Islet of Langerhans (tissue), 1 donor: ENCODE measurements around the gene LILRB5.
"Not testable (repeated sequence)": the region's sequence is repeated elsewhere in the genome, so short reads cannot be mapped to it uniquely, and the experiment has no call there.

ENCODE experiments used
- FAIRE-seq: peaks from one replicate; lab custom pipeline; 2011; peaks lifted over from hg19 to GRCh38; lab: Jason Lieb, UNC

The LILRB5 gene

DNA sequence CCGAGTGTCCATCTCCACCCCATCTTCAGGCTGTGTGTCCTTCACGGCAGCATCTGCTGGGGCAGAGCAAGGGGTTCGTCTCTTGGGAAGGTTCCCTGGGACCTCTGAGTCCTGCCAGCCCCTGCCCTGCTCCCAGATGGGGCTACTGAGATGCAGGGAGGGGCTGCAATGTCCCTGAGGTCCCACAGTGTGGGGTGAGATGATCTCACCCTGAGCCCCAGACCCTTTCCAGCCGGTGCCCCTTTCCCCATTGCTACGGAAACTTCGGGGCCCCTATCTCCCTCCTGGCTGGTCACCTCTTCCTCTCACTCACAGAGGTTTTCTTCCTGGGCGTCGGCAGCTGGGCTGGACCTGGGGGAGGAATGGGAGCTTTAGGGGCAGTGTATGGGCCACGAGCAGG is 18.9 kb upstream of the LILRB5 start:
- FAIRE-seq, result no peak

DNA sequence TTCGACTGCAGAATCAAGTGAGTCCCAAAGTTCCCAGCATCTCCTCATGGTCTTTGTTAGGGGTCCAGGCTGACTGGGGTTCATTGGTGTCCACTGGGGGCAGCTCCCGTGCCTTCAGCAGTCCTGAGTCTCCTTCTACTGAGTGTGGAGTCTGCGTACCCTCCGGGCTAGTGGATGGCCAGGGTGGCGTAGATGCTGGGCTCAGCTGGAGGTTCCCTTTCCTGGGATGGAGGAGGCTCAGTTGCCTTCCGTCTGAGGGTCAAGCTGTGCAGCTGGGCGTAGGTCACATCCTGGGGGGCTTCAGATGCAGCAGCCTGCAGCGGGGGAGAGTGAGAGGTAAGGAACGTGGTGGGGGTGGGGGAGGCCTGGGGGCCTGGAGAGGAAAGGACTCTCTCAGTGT is 17.4 kb upstream of the LILRB5 start:
- FAIRE-seq, result not testable (repeated sequence)

DNA sequence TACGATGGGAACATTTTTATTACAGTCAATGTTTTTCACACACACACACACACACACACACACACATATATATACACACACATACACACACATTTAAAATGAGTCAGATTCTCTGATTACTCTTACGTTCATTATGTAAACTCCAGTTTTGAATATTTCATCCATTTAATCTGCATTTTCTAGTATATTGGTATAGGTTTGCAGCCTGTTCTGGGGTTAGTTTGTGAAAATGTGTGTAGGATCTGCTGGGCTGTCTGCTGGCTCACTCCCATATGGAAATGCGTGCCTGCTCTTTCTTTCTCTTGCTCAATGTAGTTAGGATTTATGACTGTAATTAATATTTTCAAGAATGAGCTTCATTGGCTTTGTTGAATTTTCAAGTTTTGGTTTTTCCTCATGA is 16.7 kb upstream of the LILRB5 start:
- FAIRE-seq, result no peak

DNA sequence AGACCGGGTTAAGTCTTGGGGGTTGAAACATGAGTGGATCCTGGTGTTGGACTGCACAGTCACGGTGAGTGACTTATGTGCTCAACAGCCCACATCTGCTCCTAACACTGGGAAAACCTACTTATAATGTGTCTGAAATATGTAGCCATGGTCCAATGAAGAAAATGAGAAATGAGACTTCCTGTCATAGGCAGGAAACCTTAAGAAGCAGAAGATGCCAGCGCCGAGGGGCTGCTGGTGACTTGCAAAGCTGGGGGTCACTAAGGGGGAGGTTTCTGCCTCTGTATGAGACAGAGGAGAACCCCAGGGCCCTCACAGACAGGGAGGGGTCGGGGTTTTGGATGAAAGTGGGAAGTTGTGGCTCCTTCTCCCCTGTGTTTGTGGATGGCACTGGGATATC is 15.1 kb upstream of the LILRB5 start:
- FAIRE-seq, result not testable (repeated sequence)

DNA sequence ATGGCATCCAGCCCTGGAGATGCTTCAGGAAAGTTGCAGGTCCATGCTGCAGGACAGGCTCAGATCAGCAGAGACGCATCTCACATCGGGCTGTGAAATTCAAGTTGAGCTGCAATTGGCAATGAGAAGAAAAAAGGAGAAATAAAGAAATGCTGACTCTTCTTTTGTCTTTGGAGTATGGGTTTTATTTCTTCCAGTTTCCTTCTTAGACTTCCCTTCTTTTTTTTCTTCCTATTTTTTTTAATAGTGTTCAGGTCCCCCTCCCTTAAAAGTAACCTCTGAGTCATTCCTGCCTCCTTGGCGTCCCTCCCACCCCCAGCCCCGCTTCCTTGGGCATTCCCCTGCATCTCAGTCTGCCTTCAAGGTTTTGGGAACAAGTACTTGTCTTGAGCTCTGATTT is 14.5 kb upstream of the LILRB5 start:
- not testable (repeated sequence) for FAIRE-seq

DNA sequence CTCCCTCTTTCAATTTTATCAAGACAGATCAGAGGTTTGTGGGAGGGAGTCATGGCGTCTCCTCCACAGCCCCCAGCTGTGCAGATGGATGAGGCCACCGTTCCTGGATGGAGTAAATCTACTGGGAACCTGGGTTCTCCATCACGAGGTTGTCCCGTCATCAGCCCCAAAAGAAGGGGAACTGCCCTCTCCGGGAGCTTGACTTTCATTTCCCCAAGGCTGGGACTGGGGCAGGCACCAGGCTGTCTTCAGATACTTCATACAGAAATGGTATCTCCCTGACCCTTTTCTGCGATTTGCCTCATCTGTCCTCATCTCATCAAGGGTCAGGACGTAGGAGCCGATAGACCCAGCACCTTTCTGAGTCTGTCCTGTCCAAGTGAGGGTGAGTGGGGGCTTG is 14.0 kb upstream of the LILRB5 start:
- FAIRE-seq, result no peak

DNA sequence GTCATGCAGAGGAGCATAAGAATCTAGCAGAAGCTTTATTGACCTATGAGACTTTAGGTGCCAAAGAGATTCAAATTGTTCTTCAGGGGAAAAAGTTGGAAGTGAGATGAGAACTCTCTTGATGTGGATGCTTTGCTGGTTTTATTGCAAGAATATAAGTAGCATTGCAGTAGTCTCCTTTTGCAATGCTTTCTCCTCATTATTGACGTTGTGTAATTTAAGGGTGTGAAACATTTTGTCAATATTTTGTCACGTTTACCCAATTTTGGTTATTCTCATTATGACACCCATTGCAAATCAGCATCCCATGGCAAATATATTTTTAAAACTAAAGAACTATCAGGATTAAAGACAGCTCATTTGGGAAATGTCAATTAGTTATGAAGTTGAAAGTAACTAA is 11.9 kb upstream of the LILRB5 start:
- FAIRE-seq, result no peak

DNA sequence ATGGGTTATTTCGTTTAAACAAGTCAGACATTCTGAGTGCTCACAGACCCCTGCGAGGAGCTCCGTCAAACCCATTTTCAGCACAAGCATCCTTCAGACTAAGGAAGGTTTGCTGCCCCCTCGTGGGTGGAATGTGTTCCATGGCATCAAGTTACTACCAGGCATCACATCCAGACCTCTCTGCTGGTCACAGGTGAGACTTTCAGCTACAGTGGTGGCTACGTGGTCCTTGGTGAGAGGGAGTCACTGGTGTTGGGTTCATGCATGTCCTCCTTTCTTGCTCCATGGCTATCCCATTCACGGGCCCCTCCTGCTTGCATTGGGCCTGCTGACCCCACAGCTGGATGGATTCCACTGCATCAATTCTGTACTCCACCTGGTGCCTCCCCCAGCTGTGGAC is 9.1 kb upstream of the LILRB5 start:
- no peak for FAIRE-seq

DNA sequence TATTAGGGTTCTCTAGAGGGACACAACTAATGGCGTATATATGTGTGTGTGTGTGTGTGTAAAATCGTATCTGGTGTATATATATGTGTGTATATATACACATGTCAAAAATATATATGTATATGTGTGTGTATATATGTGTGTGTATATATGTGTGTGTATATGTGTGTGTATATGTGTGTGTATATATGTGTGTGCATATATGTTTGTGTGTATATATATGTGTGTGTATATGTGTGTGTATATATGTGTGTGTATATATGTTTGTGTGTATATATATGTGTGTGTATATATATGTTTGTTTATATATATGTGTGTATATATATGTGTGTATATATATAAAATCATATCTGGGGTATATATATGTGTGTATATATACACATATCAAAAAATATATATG is 5.4 kb upstream of the LILRB5 start:
- FAIRE-seq, result no peak

DNA sequence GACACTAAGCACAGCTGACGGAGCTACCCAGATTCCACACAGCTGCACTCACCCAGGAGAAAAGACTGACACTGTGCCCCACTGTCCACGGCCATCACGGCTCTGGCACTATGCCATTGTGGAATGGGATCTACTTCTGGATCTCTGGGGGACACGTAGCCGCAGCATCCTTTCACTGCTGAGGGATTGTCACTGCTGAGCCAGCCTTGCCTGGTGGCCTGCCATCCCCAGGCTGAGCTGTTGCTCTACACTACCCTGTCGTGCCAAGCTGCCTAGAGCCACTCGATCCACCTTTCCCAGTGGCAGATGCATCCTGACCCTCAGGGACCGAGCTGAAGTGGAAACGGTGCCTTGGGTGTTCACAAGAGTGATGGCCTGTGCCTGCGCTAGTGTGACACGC is 5.0 kb upstream of the LILRB5 start:
- no peak for FAIRE-seq

DNA sequence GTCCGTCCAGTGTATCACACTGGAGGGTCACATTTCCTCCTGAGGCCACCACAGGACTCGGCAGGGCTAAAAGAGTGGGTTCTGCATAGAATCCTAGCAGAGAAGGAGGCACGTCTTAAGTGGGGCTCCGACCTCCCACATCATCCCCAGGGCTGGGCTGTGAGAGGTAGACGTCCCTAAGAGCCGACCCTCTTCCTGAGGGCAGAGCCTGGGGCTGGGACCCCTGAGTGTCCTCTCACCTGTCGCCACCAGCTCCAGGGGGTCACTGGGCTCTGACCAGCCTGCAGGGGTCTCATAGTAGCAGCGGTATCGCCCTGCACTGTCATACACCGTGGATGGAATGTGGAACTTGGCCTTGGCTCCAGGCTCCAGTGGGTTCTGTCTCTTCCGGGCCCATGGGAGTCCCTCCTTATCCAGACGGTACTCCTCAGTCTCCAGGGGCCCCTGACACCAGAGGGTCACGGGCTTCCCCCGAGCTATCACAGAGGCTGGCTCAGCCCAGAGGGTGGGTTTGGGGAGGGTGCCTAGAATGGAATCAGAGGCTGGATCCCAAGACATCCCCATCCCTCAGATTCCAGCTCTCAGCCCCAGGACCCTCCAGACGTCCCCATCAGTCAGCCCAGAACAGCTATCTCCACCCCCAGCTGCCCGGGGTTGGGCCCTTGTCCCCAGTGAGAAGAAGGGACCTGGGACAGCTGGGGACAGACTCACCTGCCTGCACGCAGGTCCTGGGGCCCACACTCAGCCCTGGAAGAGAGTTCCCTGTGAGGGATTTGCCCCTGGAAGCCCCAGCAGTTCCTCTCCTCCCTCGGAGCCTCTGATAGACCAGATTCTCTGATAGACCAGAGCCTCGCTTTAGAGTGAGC is 590 bp downstream of the LILRB5 start:
- FAIRE-seq, result no peak

DNA sequence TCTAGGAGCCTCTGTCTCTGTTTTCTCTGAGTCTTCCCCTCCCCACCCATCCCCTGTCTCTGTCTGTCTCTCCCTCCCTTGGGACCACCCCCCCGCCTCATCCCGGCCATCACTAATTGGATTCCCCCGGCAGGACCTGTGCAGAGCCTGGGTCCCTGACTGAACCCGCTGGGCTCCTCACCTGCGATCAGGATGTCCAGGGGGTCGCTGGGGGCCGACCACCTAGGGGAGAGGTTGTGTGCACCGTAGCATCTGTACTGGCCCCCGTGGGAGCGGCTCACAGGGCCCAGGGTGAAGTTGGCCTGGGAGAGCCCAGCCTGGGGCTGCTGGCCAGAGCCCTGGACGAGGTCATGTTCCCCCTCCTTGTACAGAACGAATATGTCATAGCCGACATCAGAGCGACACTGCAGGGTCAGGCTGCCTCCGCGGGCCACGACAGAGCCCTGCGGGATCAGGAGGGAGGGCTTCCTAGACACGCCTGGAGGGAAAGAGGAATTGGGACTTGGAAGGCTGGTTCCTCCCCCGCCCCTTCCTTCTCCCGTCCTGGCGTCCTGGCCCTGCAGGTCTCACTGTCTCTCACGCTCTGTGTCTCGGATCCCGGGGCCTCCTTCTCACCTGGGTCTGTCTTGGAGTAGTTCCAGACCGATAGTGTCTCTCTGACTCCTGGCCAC is 1.8 kb downstream of the LILRB5 start:
- no peak for FAIRE-seq

DNA sequence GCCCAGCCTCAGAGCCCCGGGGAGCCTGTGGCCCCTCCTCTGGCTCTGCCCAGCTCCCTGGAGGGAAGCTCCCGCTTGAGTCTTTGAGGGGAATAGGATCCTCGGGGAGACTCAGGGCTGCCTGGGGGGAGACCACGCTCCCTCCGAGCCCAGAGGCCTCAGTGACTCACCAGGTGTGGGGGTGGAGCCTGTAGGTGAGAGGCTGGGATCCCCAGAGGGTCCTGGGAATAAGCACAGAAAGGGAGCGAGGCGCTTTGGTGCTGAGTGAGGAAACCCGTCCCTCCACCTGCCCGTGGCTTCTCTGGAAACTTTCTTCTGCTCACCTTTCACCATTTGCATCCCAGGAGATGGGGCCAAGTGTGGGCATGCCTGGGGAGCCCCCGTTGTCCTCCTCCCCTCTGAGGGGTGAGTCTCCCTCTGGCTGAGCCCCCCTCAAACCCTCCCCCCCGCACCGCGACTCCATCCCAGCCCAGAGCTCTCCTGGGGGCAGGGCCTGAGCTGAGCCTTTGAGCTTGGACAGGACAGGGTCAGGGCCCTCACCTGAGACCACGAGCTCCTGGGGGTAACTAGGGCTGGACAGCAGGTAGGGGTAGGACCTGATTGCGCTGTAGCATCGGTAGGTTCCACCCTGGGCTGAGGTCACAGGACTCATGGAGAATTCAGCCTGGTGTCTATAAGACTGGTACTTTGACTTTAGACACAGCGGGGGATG is 2.7 kb downstream of the LILRB5 start:
- no peak for FAIRE-seq

DNA sequence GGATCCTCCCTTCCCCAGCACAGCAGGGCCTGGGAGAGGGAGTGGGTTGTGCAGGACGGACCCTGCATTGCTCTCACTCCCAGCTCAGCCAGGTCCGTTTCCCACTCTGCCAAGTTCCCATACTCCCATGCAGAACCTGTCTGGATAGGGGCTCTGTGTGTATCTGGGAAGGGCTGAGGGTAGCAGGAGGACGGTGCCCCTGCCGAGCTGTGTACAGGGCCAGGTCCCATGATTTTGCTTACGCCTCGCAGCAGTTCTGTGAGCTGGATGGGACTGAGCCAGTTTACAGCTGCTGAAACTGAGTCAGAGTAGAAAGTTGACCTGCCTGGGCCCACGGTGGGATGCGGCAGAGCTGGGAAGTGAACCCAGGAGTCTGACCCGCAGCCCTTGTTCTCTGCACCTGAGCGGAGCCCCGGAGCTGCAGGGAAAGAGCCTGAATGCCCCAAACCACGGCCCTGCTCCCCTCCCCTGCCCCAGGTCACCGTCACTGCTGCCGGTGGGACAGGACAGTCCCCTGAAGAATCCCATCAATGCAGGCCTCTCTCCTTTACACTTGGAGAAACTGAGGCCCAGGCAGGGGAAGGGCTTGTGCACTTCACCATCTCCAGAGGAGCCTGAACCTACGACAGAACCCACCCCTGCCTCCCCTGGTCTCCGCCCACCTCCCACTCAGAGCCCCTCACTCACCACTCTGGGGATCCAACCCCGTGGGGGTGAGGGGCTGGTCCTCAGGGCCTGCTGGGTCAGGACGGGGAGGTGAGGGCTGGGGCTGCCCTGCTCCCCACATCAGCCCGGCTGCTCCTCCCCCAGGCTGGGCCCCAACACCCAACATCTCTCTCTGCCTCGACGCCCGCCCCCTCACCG is 3.5 kb downstream of the LILRB5 start:
- FAIRE-seq, result no peak

DNA sequence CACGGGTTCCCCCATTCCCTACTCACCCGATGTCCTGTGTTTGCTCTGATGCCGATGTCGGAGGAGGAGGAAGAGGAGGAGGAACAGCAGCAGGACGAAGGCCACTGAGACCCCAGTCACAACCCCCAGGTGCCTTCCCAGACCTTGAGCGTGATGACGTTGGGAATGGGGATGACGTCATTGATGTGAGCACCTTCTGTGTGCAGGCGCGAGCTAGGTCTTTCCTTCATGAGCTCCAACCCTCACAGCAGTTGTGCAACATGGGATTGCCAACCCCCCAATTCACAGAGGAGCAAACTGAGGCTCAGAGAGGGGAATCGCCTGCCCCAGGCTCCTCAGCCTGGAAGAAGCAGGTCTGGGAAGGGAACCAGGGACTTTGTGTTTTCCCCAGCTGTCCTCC is 4.2 kb downstream of the LILRB5 start:
- no peak for FAIRE-seq

DNA sequence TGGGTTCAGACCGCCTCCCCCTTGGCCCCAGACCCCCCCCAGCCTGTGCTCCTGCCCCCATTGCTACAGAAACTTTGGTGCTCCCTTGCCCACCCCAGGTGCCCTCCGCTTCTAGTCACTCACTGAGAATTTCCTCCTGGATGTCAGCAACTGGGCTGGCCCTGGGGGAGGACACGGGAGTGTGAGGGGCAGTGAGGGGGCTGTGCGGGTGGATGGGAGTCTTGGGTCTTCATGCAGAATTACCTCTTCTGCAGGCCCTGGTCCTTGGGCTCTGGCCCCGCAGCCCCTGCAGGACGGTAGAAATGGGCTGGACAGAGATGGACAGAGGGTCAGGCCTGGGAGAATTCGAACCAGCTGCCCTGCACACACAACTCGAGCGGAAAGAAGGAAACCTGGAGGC is 4.8 kb downstream of the LILRB5 start:
- FAIRE-seq, result no peak

DNA sequence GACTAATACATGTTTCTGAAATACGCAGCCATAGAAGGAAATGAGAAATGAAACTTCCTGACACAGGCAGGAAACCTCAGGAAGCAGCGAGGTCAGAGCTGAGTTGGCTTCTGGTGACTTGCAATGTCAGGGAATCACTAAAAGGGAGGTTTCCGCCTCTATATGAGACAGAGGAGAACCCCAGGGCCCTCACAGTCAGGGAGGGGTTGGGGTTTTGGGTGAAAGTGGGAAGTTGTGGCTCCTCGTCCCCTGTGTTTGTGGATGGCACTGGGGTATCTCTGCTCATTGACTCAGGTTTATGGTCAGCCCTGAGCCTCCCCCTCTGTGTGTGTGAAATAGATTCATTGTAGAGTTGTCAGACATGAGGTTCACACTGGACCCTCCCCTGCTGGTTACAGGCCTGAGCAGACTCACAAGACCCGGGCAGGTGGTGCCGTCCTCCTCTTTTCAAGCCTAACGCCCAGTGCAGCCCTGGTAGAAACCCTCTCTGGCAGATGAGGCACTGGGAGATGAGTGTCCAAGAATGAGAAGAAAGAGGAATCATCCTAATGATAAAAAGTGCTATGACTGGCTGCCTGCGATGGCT is 9.0 kb downstream of the LILRB5 start:
- FAIRE-seq, result no peak

DNA sequence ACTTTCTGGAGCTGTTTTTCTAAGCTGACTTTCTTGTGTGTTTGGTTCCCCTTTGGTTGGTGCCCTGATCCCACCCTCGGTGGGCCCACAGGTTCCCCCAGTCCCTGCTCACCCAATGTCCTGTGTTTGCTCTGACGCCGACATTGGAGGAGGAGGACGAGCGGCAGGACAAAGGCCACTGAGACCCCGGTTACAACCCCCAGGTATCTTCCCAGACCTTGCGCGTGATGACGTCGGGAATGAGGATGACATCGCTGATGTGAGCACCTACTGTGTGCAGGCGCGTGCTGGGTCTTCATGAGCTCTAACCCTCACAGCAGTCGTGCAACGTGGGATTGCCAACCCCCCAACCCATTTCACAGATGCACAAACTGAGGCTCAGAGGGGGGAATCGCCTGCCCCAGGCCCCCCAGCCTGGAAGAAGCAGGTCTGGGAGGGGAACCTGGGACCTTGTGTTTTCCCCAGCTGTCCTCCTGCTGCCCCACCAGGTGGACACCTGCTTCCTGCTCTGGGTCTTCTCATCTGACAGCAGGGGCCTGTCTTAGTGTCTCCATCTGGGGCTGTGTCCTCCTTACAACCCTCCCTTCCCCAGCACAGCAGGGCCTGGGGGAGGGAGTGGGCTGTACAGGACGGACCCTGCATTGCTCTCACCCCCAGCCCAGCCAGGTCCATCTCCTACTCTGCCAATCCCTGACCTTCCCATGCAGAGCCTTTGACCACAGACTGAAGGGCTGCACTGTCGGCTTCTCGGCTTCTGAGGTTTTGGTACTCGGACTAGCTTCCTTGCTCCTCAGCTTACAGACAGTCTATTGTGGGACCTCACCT is 9.8 kb downstream of the LILRB5 start:
- FAIRE-seq, result no peak

DNA sequence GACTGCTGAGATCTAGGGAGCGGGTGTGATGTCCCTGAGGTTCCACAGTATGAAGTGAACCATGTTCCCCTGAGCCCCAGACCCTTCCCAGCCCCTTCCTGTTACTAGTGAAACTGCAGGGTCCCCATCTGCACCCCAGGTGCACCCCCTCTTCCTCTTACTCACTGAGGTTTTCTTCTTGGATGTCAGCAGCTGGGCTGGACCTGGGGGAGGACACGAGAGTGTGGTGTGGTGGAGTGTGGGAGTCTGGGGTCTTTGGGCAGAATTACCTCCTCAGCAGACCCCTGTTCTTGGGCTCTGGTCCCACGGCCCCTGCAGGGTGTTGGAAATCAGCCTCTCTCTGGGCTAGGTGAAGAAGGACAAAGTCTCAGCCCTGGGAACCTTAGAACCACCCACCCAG is 11.1 kb downstream of the LILRB5 start:
- FAIRE-seq, result no peak

DNA sequence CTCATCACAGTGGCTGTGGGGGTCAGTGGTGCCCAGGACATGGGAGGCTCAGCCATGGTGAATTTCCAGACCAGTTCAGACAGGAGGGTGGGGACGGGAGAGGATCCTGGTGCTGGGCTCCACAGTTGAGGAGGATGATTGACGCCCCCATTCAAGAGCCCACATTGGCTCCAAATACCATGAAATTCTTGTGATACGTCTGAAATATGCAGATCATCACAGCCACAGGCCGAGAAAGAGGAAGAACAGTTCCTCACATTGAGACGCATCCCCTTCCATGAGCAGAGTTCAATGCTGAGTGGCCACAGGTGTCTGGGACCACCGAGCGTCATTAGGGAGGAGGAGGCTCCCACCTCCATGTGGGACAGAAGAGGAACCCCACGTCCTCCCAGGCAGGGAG is 13.3 kb downstream of the LILRB5 start:
- FAIRE-seq, result not testable (repeated sequence)

DNA sequence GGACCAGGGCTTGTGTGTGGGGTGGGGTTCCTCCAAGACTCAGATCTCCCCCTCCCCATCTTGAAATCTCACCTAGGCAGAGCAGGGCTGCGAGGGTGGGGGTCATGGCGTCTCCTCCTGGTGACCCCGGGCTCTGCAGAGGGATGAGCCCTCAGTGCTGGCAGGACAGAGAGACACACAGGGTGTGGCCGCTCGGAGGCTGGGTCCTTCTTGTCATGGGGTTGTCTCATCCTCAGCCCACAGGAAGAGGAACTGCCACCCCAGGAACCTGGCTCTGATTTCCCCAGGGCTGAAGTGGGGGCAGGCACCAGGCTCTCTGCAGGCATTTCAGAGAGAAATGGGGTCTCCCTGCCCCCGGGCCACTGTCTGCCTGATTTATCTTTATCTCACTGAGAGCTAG is 14.4 kb downstream of the LILRB5 start, which contains the start of gene LILRA6:
Gene LILRA6, minus strand, starts transcription at position 145 of the 400 bp plus-strand sequence.
- FAIRE-seq, result not testable (repeated sequence)
